HepG2 (cell line): ENCODE results near the gene TM4SF18. TPM values are rescaled to one million over a fixed set of nuclear protein-coding genes. Genes with fewer than 3 reads are reported as not detected.

Source experiments
- BORCS8-MEF2B ChIP-seq: sonication (generic); formaldehyde crosslinking; IDR thresholded peaks from 2 replicates; pipeline ENCODE4 v1.8.0; 2022; ENCODE audit warnings: mild to moderate bottlenecking, missing genetic modification reagents
- CBFB ChIP-seq: sonication (generic); formaldehyde crosslinking; IDR thresholded peaks from 2 replicates; pipeline ENCODE4 v1.4.0; 2020; ENCODE audit warnings: missing genetic modification reagents
- EHMT2 ChIP-seq: fragments of 200-600 bp; sonication (generic); IDR thresholded peaks from 2 replicates; pipeline ENCODE4 v1.7.0; 2017; ENCODE audit warnings: antibody characterized with exemption, low read depth, low read length, borderline replicate concordance
- ETV6 ChIP-seq: sonication (generic); formaldehyde crosslinking; conservative IDR thresholded peaks from 2 replicates; pipeline ENCODE4 v1.4.0; 2020; ENCODE audit warnings: missing genetic modification reagents
- FOXO4 ChIP-seq: sonication (generic); formaldehyde crosslinking; conservative IDR thresholded peaks from 2 replicates; pipeline ENCODE4 v1.8.1; 2023; ENCODE audit warnings: missing genetic modification reagents
- GRHL1 ChIP-seq: sonication (generic); formaldehyde crosslinking; conservative IDR thresholded peaks from 2 replicates; pipeline ENCODE4 v1.8.0; 2022; ENCODE audit warnings: missing genetic modification reagents
- GTF2F1 ChIP-seq: fragments of 150-350 bp; IDR thresholded peaks from 2 replicates; pipeline ENCODE4 v1.6.1; 2014; ENCODE audit warnings: low read length
- HOXA5 ChIP-seq: sonication (generic); formaldehyde crosslinking; IDR thresholded peaks from 2 replicates; pipeline ENCODE4 v1.4.0; 2020; ENCODE audit warnings: missing genetic modification reagents
- KDM2A ChIP-seq: sonication (generic); formaldehyde crosslinking; IDR thresholded peaks from 2 replicates; pipeline ENCODE4 v1.4.0; 2020; ENCODE audit warnings: low read depth, missing genetic modification reagents, borderline replicate concordance
- KLF16 ChIP-seq, 2 experiments: sonication (generic) in 1 of 2; formaldehyde crosslinking in 1 of 2; IDR thresholded peaks; 2 replicates each; pipeline versions ENCODE4 v1.6.1 to v1.8.0; 2016 to 2023; ENCODE audit warnings: missing genetic modification reagents in 2 of 2, missing compliant biosample characterization in 1 of 2
- MIER2 ChIP-seq: IDR thresholded peaks from 2 replicates; pipeline ENCODE4 v1.6.1; 2016; ENCODE audit warnings: missing biosample characterization, missing genetic modification reagents
- NFE2 ChIP-seq: sonication (generic); formaldehyde crosslinking; IDR thresholded peaks from 2 replicates; pipeline ENCODE4 v1.4.0; 2020; ENCODE audit warnings: missing genetic modification reagents
- NR0B2 ChIP-seq: sonication (generic); formaldehyde crosslinking; IDR thresholded peaks from 2 replicates; pipeline ENCODE4 v1.4.0; 2020; ENCODE audit warnings: mild to moderate bottlenecking, missing genetic modification reagents
- ONECUT2 ChIP-seq: sonication (generic); formaldehyde crosslinking; IDR thresholded peaks from 2 replicates; pipeline ENCODE4 v1.4.0; 2020; ENCODE audit warnings: missing genetic modification reagents
- RFXANK ChIP-seq: IDR thresholded peaks from 2 replicates; pipeline ENCODE4 v1.6.1; 2016
- SRSF1 ChIP-seq: fragments of 200-400 bp; formaldehyde crosslinking; optimal IDR thresholded peaks from 2 replicates; pipeline ENCODE3; 2017; ENCODE audit warnings: mild to moderate bottlenecking, low read depth, low read length, moderate library complexity
- U2AF2 ChIP-seq: fragments of 200-400 bp; formaldehyde crosslinking; IDR thresholded peaks from 2 replicates; pipeline ENCODE4 v1.6.1; 2017; ENCODE audit warnings: low read depth, mild to moderate bottlenecking, low read length
- ZFY ChIP-seq: sonication (generic); formaldehyde crosslinking; IDR thresholded peaks from 2 replicates; pipeline ENCODE4 v1.4.0; 2020; ENCODE audit warnings: missing genetic modification reagents
- ZNF143 ChIP-seq: sonication (generic); formaldehyde crosslinking; IDR thresholded peaks from 2 replicates; pipeline ENCODE4 v1.4.0; 2020; ENCODE audit warnings: missing genetic modification reagents
- ZNF235 ChIP-seq: sonication (generic); formaldehyde crosslinking; IDR thresholded peaks from 2 replicates; pipeline ENCODE4 v1.8.1; 2023; ENCODE audit warnings: mild to moderate bottlenecking, missing genetic modification reagents, borderline replicate concordance
- ZNF446 ChIP-seq: sonication (generic); formaldehyde crosslinking; IDR thresholded peaks from 2 replicates; pipeline ENCODE4 v1.5.0; 2020; ENCODE audit warnings: mild to moderate bottlenecking, missing genetic modification reagents
- ZNF496 ChIP-seq: sonication (generic); formaldehyde crosslinking; IDR thresholded peaks from 2 replicates; pipeline ENCODE4 v1.8.1; 2023; ENCODE audit warnings: mild to moderate bottlenecking, moderate library complexity, missing genetic modification reagents; ENCODE audit not compliant: insufficient replicate concordance
- ZNF510 ChIP-seq: sonication (generic); formaldehyde crosslinking; IDR thresholded peaks from 2 replicates; pipeline ENCODE4 v1.4.0; 2020; ENCODE audit warnings: low read depth, mild to moderate bottlenecking, missing genetic modification reagents
- ZNF567 ChIP-seq: sonication (generic); formaldehyde crosslinking; IDR thresholded peaks from 2 replicates; pipeline ENCODE4 v1.8.1; 2023; ENCODE audit warnings: mild to moderate bottlenecking, missing genetic modification reagents, borderline replicate concordance
- ZNF724P ChIP-seq: sonication (generic); formaldehyde crosslinking; IDR thresholded peaks from 2 replicates; pipeline ENCODE4 v1.8.0; 2022; ENCODE audit warnings: missing genetic modification reagents, borderline replicate concordance
- ZNF772 ChIP-seq: sonication (generic); formaldehyde crosslinking; IDR thresholded peaks from 2 replicates; pipeline ENCODE4 v1.5.0; 2020; ENCODE audit warnings: mild to moderate bottlenecking, missing genetic modification reagents
- ZSCAN30 ChIP-seq: sonication (generic); formaldehyde crosslinking; IDR thresholded peaks from 2 replicates; pipeline ENCODE4 v1.5.0; 2020; ENCODE audit warnings: mild to moderate bottlenecking, missing genetic modification reagents
- polyA plus RNA-seq, 8 experiments: library from polyadenylated mRNA; depleted of rRNA in 3 of 8; stranded (reverse) in 7 of 8; unstranded in 1 of 8; fragments of >200 nt; fragmentation: Illumina TruSeq in 4 of 8; extraction: Trizol in 4 of 8; gene quantifications; 2 replicates each; pipeline versions ENCODE4 v1.2.1 to v1.2.3, GENCODE V29; 2011 to 2016; ENCODE audit warnings: low read depth in 4 of 8, missing spikeins in 1 of 8, mixed read lengths in 1 of 8; ENCODE audit not compliant: insufficient read depth in 1 of 8
- total RNA-seq, 5 experiments: library from RNA; depleted of rRNA; stranded (reverse); fragments of >200 nt; fragmentation: Illumina TruSeq; extraction: Trizol; gene quantifications; 2 replicates each; pipeline ENCODE4 v1.2.3, GENCODE V29; 2016; ENCODE audit warnings: low read depth in 1 of 5
- TF ChIP-seq, protein P1 (sequence below): sonication (generic); formaldehyde crosslinking; IDR thresholded peaks from 2 replicates; pipeline ENCODE4 v1.4.0; 2020; ENCODE audit warnings: missing genetic modification reagents, borderline replicate concordance

The TM4SF18 gene
- total and polyA plus RNA-seq, 2 of the 13 experiments (the other 11 are each of a cell fraction or from before 2014, with no cell fraction given): 0.15 TPM; not detected in 1

DNA sequence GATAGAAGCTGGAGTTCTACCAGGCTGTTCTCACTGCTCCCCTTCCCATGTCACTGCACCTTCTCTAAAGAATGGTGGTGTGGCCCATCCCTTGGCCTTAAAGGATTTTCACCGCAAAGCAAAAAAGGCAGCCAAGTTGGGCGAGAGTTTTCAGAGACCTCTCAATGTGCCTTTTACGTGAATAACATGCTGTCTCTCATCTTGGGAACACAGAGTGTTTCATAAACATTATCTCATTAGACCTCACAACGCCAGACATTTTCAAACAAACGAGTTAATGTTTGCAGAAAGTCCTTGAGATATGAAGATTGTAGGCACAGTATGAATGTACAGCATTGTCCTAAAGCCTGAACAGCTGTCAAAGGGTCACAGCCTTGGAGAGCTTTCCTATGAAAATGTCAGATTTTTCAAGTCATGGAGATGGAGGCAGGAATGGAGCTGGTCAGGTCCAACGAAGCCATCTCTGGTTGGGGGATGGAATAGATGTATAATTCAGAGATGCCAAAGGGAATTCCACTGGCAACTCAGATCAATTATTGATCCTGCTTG is 22.7 kb upstream of the TM4SF18 start (continued):
- TF ChIP-seq GRHL1 (CRISPR knock-in tag) (no peak), ETV6 (CRISPR knock-in tag) (no peak), ZSCAN30 (CRISPR knock-in tag) (no peak), CBFB (no peak; the same call in 1 of the 2 replicates), GTF2F1 (no peak), ZNF235 (no peak), ZNF567 (CRISPR knock-in tag) (no peak), MIER2 (CRISPR knock-in tag) (peak; percentile 72), EHMT2 (0 out of 2 replicates have a peak, but pooled peaks have one; percentile 89), SRSF1 (no peak), KLF16 (CRISPR knock-in tag; IDR thresholded peaks at IDR 0.05) (peak in 1 of 2 experiments; percentile 91; a peak in 2 of 4 replicates), NR0B2 (no peak), ZNF446 (no peak), FOXO4 (CRISPR knock-in tag) (0 out of 2 replicates have a peak, but pooled peaks have one; percentile 29), ONECUT2 (CRISPR knock-in tag) (no peak; the same call in 1 of the 2 replicates), BORCS8-MEF2B (peak; percentile 64), ZNF724P (CRISPR knock-in tag) (no peak), ZNF510 (CRISPR knock-in tag) (no peak), RFXANK (CRISPR knock-in tag) (0 out of 2 replicates have a peak, but pooled peaks have one; percentile 32), NFE2 (no peak), ZNF496 (CRISPR knock-in tag) (no peak), U2AF2 (no peak), ZFY (CRISPR knock-in tag) (peak; percentile 66), HOXA5 (peak; percentile 71), ZNF772 (CRISPR knock-in tag) (peak; percentile 42; the same call in 1 of the 2 replicates), KDM2A (CRISPR knock-in tag) (no peak), ZNF143 (CRISPR knock-in tag) (0 out of 2 replicates have a peak, but pooled peaks have one; percentile 32)
- TF ChIP-seq, protein P1, sequence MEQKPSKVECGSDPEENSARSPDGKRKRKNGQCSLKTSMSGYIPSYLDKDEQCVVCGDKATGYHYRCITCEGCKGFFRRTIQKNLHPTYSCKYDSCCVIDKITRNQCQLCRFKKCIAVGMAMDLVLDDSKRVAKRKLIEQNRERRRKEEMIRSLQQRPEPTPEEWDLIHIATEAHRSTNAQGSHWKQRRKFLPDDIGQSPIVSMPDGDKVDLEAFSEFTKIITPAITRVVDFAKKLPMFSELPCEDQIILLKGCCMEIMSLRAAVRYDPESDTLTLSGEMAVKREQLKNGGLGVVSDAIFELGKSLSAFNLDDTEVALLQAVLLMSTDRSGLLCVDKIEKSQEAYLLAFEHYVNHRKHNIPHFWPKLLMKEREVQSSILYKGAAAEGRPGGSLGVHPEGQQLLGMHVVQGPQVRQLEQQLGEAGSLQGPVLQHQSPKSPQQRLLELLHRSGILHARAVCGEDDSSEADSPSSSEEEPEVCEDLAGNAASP (CRISPR knock-in tag): peak; percentile 82; the same call in 1 of the 2 replicates
